Neural cell (in vitro differentiated cells): ENCODE data around the gene PLCB4.

Experiments
- CTCF ChIP-seq: fragments of 450-650 bp; IDR thresholded peaks from 2 replicates; pipeline ENCODE4 v1.5.1; 2014; ENCODE audit warnings: antibody characterized with exemption, mild to moderate bottlenecking, moderate library complexity; ENCODE audit not compliant: poor library complexity, severe bottlenecking
- EP300 ChIP-seq: fragments of 450-650 bp; conservative IDR thresholded peaks from 2 replicates; pipeline ENCODE4 v1.6.1; 2014; ENCODE audit warnings: antibody characterized with exemption, mild to moderate bottlenecking, moderate library complexity; ENCODE audit not compliant: poor library complexity, severe bottlenecking
- EZH2 ChIP-seq: fragments of 200-600, 300-800 bp; shearing (Covaris generic), sonication (generic); IDR thresholded peaks from 2 replicates; pipeline ENCODE4 v1.6.1; 2014; ENCODE audit warnings: antibody characterized with exemption, low read length, borderline replicate concordance, mild to moderate bottlenecking; ENCODE audit not compliant: insufficient read depth, poor library complexity, severe bottlenecking
- MXI1 ChIP-seq: fragments of 450-650 bp; conservative IDR thresholded peaks from 2 replicates; pipeline ENCODE4 v1.6.1; 2014; ENCODE audit warnings: antibody characterized with exemption, mild to moderate bottlenecking; ENCODE audit not compliant: poor library complexity, severe bottlenecking
- POLR2AphosphoS5 ChIP-seq: IDR thresholded peaks from 2 replicates; pipeline ENCODE4 v1.6.1; 2012
- RAD21 ChIP-seq: fragments of 450-650 bp; conservative IDR thresholded peaks from 2 replicates; pipeline ENCODE4 v1.6.1; 2014; ENCODE audit warnings: antibody characterized with exemption, mild to moderate bottlenecking, moderate library complexity
- REST ChIP-seq: IDR thresholded peaks from 2 replicates; pipeline ENCODE4 v1.6.1; 2012; ENCODE audit warnings: borderline replicate concordance
- TAF1 ChIP-seq: IDR thresholded peaks from 2 replicates; pipeline ENCODE4 v1.6.1; 2012; ENCODE audit warnings: low read depth

- TF ChIP-seq EZH2 (no peak), EP300 (no peak), CTCF (no peak), RAD21 (no peak), POLR2AphosphoS5 (no peak), REST (no peak), TAF1 (no peak), MXI1 (no peak)
These were observed 95.1 kb downstream of the PLCB4 start for GRCh38 chr20:9163995-9164394.
